ENCODE measurements around the gene APP.

DNA sequence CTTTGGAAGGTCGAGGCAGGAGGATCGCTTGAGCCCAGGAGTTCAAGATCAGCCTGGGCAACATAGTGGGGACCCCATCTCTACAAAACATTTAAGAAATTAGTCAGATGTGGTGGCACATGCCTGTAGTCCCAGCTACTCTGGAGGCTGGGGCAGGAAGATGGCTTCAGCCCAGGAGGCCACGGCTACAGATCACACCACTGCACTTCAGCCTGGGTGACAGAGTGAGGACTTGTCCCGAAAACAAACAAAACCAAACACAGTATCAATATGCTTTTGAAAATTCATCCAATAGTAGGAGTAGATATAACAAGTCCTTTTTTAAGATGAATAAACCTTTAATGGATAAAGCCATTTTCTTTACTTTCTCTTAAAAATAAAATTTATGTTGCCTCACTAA is 8.5 kb downstream of the APP start:
- TF ChIP-seq, protein P1, sequence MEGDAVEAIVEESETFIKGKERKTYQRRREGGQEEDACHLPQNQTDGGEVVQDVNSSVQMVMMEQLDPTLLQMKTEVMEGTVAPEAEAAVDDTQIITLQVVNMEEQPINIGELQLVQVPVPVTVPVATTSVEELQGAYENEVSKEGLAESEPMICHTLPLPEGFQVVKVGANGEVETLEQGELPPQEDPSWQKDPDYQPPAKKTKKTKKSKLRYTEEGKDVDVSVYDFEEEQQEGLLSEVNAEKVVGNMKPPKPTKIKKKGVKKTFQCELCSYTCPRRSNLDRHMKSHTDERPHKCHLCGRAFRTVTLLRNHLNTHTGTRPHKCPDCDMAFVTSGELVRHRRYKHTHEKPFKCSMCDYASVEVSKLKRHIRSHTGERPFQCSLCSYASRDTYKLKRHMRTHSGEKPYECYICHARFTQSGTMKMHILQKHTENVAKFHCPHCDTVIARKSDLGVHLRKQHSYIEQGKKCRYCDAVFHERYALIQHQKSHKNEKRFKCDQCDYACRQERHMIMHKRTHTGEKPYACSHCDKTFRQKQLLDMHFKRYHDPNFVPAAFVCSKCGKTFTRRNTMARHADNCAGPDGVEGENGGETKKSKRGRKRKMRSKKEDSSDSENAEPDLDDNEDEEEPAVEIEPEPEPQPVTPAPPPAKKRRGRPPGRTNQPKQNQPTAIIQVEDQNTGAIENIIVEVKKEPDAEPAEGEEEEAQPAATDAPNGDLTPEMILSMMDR (conservative IDR thresholded peaks at IDR 0.05; ENCODE audit: low read depth, low read length) = no peak
- TF ChIP-seq EZH2 (IDR thresholded peaks at IDR 0.05; ENCODE audit: low read length, unreplicated experiment) = no peak
- no peak for TF ChIP-seq EZH2phosphoT487 (IDR thresholded peaks at IDR 0.05; ENCODE audit: borderline replicate concordance, low read length)

Data from PC-3 (cell line).